Mesenchymal stem cell (in vitro differentiated cells and primary cell): ENCODE results near the gene DEFB115.

Experiments
- DNase-seq: peaks from one replicate; pipeline ENCODE4 v3.0.0-alpha.2; 2013
- H2AFZ ChIP-seq: one replicate; pipeline ENCODE4 v1.6.1; 2013; ENCODE audit warnings: low read depth, mild to moderate bottlenecking, control low read depth, inconsistent platforms, low read length, moderate library complexity
- H2AK5ac ChIP-seq: 2 replicates; pipeline ENCODE4 v1.6.1; 2013; ENCODE audit warnings: low read length, moderate library complexity, mild to moderate bottlenecking, inconsistent platforms; ENCODE audit not compliant: severe bottlenecking
- H2BK120ac ChIP-seq: one replicate; pipeline ENCODE4 v1.6.1; 2013; ENCODE audit warnings: low read depth, mild to moderate bottlenecking, inconsistent platforms, low read length, moderate library complexity
- H2BK12ac ChIP-seq, 2 experiments: one replicate each; pipeline ENCODE4 v1.6.1; 2013; ENCODE audit warnings: inconsistent platforms in 2 of 2, low read length in 2 of 2, mild to moderate bottlenecking in 2 of 2, moderate library complexity in 2 of 2, control low read depth in 1 of 2
- H2BK15ac ChIP-seq: one replicate; pipeline ENCODE4 v1.6.1; 2013; ENCODE audit warnings: mild to moderate bottlenecking, low read depth, inconsistent platforms; ENCODE audit not compliant: poor library complexity, severe bottlenecking
- H2BK5ac ChIP-seq: 2 replicates; pipeline ENCODE4 v1.6.1; 2013; ENCODE audit warnings: low read depth, mild to moderate bottlenecking, low read length, control low read depth, inconsistent platforms; ENCODE audit not compliant: poor library complexity, severe bottlenecking
- H3K14ac ChIP-seq, 2 experiments: one replicate each; pipeline ENCODE4 v1.6.1; 2013; ENCODE audit warnings: inconsistent platforms in 2 of 2, low read length in 2 of 2, control low read depth in 1 of 2, mild to moderate bottlenecking in 1 of 2, moderate library complexity in 1 of 2
- H3K18ac ChIP-seq, 2 experiments: one replicate each; pipeline ENCODE4 v1.6.1; 2013; ENCODE audit warnings: inconsistent platforms in 2 of 2, low read length in 2 of 2, control low read depth in 1 of 2, low read depth in 1 of 2, mild to moderate bottlenecking in 1 of 2
- H3K23ac ChIP-seq, 2 experiments: one replicate each; pipeline ENCODE4 v1.6.1; 2013; ENCODE audit warnings: inconsistent platforms in 2 of 2, low read length in 2 of 2, mild to moderate bottlenecking in 2 of 2, moderate library complexity in 2 of 2, control low read depth in 1 of 2
- H3K27ac ChIP-seq: 2 replicates; pipeline ENCODE4 v1.5.1; 2013; ENCODE audit warnings: mild to moderate bottlenecking, moderate library complexity, low read length, control low read depth, inconsistent platforms; ENCODE audit not compliant: poor library complexity, severe bottlenecking
- H3K27me3 ChIP-seq, 2 experiments: 2 replicates each; pipeline versions ENCODE4 v1.6.1 to v1.7.0; 2013; ENCODE audit warnings: low read length in 2 of 2, mild to moderate bottlenecking in 2 of 2, moderate library complexity in 2 of 2, control low read depth in 1 of 2, inconsistent platforms in 1 of 2; ENCODE audit not compliant: control insufficient read depth in 1 of 2, insufficient read depth in 1 of 2
- H3K36me3 ChIP-seq, 2 experiments: 2 replicates each; pipeline versions ENCODE4 v1.6.1 to v1.7.0; 2013; ENCODE audit warnings: low read length in 2 of 2, control low read depth in 1 of 2, inconsistent platforms in 1 of 2, low read depth in 1 of 2, mild to moderate bottlenecking in 1 of 2; ENCODE audit not compliant: insufficient read depth in 2 of 2, control insufficient read depth in 1 of 2
- H3K4ac ChIP-seq, 2 experiments: one replicate each; pipeline ENCODE4 v1.6.1; 2013; ENCODE audit warnings: inconsistent platforms in 2 of 2, low read length in 2 of 2, mild to moderate bottlenecking in 2 of 2, moderate library complexity in 2 of 2, control low read depth in 1 of 2, low read depth in 1 of 2
- H3K4me1 ChIP-seq: 2 replicates; pipeline ENCODE4 v1.6.1; 2013; ENCODE audit warnings: low read depth, low read length, control low read depth; ENCODE audit not compliant: control insufficient read depth, insufficient read depth
- H3K4me2 ChIP-seq: 2 replicates; pipeline ENCODE4 v1.6.1; 2013; ENCODE audit warnings: low read length, mild to moderate bottlenecking, inconsistent platforms; ENCODE audit not compliant: poor library complexity, severe bottlenecking
- H3K4me3 ChIP-seq, 2 experiments: 2 replicates each; pipeline versions ENCODE4 v1.5.1 to v1.7.0; 2013; ENCODE audit warnings: low read length in 2 of 2, mild to moderate bottlenecking in 2 of 2, control low read depth in 1 of 2, low read depth in 1 of 2; ENCODE audit not compliant: insufficient read depth in 1 of 2
- H3K79me1 ChIP-seq: replicated peaks from 2 replicates; pipeline ENCODE4 v1.6.1; 2013; ENCODE audit warnings: mild to moderate bottlenecking, control low read depth, low read length, inconsistent platforms; ENCODE audit not compliant: poor library complexity, severe bottlenecking
- H3K9ac ChIP-seq: 2 replicates; pipeline ENCODE4 v1.7.0; 2013; ENCODE audit warnings: mild to moderate bottlenecking, low read length, moderate library complexity
- H3K9me3 ChIP-seq: 2 replicates; pipeline ENCODE4 v1.7.0; 2013; ENCODE audit warnings: mild to moderate bottlenecking, low read length; ENCODE audit not compliant: control insufficient read depth
- H4K8ac ChIP-seq: one replicate; pipeline ENCODE4 v1.6.1; 2013; ENCODE audit warnings: inconsistent platforms, mild to moderate bottlenecking, low read length, moderate library complexity
- H4K91ac ChIP-seq: one replicate; pipeline ENCODE4 v1.6.1; 2013; ENCODE audit warnings: mild to moderate bottlenecking, low read length, inconsistent platforms
- WGBS: methylation state at CpG from one replicate; pipeline ENCODE4 v1.1.7; 2013; ENCODE audit warnings: mixed read lengths; 5-methylcytosine and 5-hydroxymethylcytosine counted together

DEFB115 gene

DNA sequence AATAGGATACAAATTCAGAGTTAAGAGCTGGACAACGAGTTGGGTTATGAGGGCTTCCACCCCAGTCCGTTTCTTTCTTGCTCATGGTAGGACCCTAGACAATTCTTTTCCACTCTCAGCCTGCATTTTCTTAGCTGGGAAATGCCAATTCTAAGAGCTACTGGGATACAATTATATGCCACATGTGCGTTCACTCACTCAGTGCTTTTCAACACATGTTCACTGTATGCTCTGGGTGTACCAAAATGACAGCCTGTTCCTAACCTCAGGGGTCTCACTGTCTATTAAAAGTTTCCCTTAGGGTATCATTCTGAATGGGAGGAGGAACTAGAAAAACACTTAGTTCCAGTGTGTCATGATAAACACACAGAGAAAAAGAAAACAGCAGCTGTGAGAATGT, 505 bp upstream of the DEFB115 start:
- Histone ChIP-seq H3K36me3 (no peaks in the 10 kb centered on the region), H3K14ac (no peak overlapping the region), H2AK5ac (no peak overlapping the region)

DNA sequence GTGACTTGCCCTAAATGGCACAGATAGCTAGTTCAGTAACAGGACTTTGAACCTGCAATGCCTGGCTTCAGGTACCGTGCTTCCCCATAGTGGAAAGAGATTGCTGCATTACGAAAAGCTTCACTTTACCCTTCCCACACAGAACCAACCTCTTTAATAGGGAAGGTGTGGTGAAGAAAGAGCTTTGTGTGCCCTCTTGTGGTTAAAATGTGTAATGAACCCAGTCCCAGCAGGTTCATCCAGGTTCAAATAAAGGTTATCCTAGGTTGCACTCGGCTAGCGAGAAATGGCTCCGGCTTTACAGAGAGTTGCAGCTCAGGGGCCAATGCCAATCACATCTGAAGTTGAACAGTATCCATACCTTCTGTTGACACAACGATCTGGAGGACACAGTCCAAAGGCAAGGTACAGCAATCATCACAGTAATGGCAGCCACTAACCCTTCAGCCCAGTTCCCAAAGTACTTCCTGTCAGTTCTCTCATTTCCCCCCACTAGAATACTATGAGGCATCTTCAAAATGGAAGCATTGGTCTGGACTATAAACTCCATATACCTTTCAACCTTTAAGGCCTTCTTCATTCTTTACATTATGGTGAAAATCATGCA, 3.0 kb downstream of the DEFB115 start:
- whole genome bisulfite sequencing = 61% methylated on average over 5 of the region's 6 CpGs
- no peak overlapping the region for H2AK5ac ChIP-seq
- H3K4me1 ChIP-seq = no peaks in the 10 kb centered on the region
- H3K14ac ChIP-seq = no peak overlapping the region
- H3K36me3 ChIP-seq = no peaks in the 10 kb centered on the region
- no peaks in the 10 kb centered on the region for H3K79me1 ChIP-seq
- no peak overlapping the region for H3K4me2 ChIP-seq
- H4K8ac ChIP-seq = no peak overlapping the region
- no peak overlapping the region for H3K4me3 ChIP-seq
- no peak overlapping the region for H2AFZ ChIP-seq
- H3K27ac ChIP-seq = no peak overlapping the region
- no peak overlapping the region for H3K9ac ChIP-seq
- H3K9me3 ChIP-seq = no peaks in the 10 kb centered on the region
- H2BK12ac ChIP-seq = no peak overlapping the region
- H3K23ac ChIP-seq = no peak overlapping the region
- H4K91ac ChIP-seq = no peak overlapping the region
- no peak overlapping the region for H3K4ac ChIP-seq
- no peak for DNase-seq
- H3K27me3 ChIP-seq = no peaks in the 10 kb centered on the region
- no peak overlapping the region for H2BK120ac ChIP-seq
- H2BK15ac ChIP-seq = no peak overlapping the region
- no peak overlapping the region for H2BK5ac ChIP-seq
- no peak overlapping the region for H3K18ac ChIP-seq

More for the DNA sequence above, 505 bp upstream of the DEFB115 start:
- Histone ChIP-seq H2BK15ac (no peak overlapping the region), H2AFZ (no peak overlapping the region), H2BK5ac (no peak overlapping the region), H4K8ac (no peak overlapping the region), H3K27me3 (no peaks in the 10 kb centered on the region), H3K9ac (no peak overlapping the region), H3K79me1 (no peaks in the 10 kb centered on the region), H3K4me2 (no peak overlapping the region), H4K91ac (no peak overlapping the region), H3K4me3 (no peak overlapping the region), H3K4ac (no peak overlapping the region), H3K18ac (no peak overlapping the region), H2BK12ac (no peak overlapping the region), H3K9me3 (no peaks in the 10 kb centered on the region), H3K23ac (no peak overlapping the region), H2BK120ac (no peak overlapping the region), H3K4me1 (no peaks in the 10 kb centered on the region), H3K27ac (no peak overlapping the region)
- no peak for DNase-seq
- 45% methylated on average over 3 of the region's 3 CpGs for WGBS

DNA sequence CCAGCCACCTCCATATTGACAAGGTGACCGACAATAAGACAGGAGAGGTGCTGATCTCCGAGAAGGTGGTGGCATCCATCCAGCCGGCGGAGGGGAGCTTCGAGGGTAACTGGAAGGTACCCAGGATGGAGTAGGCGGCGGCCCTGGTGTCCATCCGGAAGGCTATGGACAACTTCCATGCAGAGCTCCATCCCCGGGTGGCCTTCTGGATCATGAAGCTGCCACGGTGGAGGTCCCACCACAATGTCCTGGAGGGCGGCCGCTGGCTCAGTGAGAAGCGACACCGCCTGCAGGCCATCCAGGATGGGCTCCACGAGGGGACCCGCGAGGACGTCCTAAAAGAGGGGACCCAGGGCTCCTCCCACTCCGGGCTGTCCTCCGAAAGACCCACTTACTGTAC, 17.0 kb downstream of the DEFB115 start:
- no peak overlapping the region for H4K8ac ChIP-seq
- WGBS = 87% methylated on average over 20 of the region's 20 CpGs
- no peaks in the 10 kb centered on the region for H3K4me1 ChIP-seq
- no peak overlapping the region for H3K4ac ChIP-seq
- DNase-seq = no peak
- H3K27ac ChIP-seq = no peak overlapping the region
- H3K23ac ChIP-seq = no peak overlapping the region
- no peak overlapping the region for H2BK15ac ChIP-seq
- H2BK12ac ChIP-seq = no peak overlapping the region
- no peak overlapping the region for H2BK5ac ChIP-seq
- H3K18ac ChIP-seq = no peak overlapping the region
- H4K91ac ChIP-seq = no peak overlapping the region
- H2BK120ac ChIP-seq = no peak overlapping the region
- no peak overlapping the region for H2AK5ac ChIP-seq
- H3K36me3 ChIP-seq = no peaks in the 10 kb centered on the region
- H3K27me3 ChIP-seq = no peaks in the 10 kb centered on the region
- H3K4me3 ChIP-seq = no peak overlapping the region
- no peak overlapping the region for H3K14ac ChIP-seq
- peaks cover 34% of the 10 kb centered on the region for H3K9me3 ChIP-seq
- H3K9ac ChIP-seq = no peak overlapping the region
- H2AFZ ChIP-seq = no peak overlapping the region
- H3K79me1 ChIP-seq = no peaks in the 10 kb centered on the region
- H3K4me2 ChIP-seq = no peak overlapping the region

DNA sequence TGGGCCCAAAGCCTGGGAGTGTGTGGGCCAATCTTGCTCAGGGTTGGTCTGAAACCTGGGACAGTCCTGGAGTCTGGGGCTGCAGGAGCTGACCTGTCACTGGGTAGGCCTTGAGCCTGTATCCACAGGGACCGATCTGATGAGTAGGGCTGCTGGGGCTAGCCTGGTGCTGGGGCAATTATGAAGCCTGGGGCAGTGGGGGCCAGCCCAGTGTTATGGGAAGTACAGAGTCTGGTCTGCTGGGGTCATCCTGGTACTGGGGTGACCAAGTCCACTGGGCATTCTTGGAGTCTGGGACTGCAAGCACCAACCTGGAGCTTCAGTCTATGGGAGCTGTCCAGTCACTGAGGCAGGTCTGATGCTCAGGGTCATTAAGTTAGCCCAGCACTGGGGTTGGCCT, 20.7 kb downstream of the DEFB115 start:
- H2BK15ac ChIP-seq = no peak overlapping the region
- H3K36me3 ChIP-seq = no peaks in the 10 kb centered on the region
- H2BK12ac ChIP-seq = no peak overlapping the region
- H3K79me1 ChIP-seq = no peaks in the 10 kb centered on the region
- no peak overlapping the region for H2BK120ac ChIP-seq
- WGBS = 52% methylated on average over 1 of the region's 1 CpG
- H3K4me1 ChIP-seq = no peaks in the 10 kb centered on the region
- H3K9me3 ChIP-seq = peaks cover 7% of the 10 kb centered on the region
- no peak overlapping the region for H2BK5ac ChIP-seq
- no peak overlapping the region for H3K23ac ChIP-seq
- no peak overlapping the region for H3K18ac ChIP-seq
- no peak overlapping the region for H4K91ac ChIP-seq
- no peak overlapping the region for H3K4me3 ChIP-seq
- H4K8ac ChIP-seq = no peak overlapping the region
- no peak overlapping the region for H2AFZ ChIP-seq
- no peak overlapping the region for H2AK5ac ChIP-seq
- H3K4ac ChIP-seq = no peak overlapping the region
- no peak overlapping the region for H3K14ac ChIP-seq
- H3K9ac ChIP-seq = no peak overlapping the region
- DNase-seq = no peak
- no peak overlapping the region for H3K4me2 ChIP-seq
- H3K27ac ChIP-seq = no peak overlapping the region
- no peaks in the 10 kb centered on the region for H3K27me3 ChIP-seq
